PFSK-1 (cell line): ENCODE data around the gene HECTD4.

Source experiments
- POLR2AphosphoS5 ChIP-seq: IDR thresholded peaks from 2 replicates; pipeline ENCODE4 v1.6.1; 2012; ENCODE audit warnings: low read depth, mild to moderate bottlenecking, control low read depth, low read length, moderate library complexity
- TF ChIP-seq, protein P1 (sequence below), 2 experiments: IDR thresholded peaks; 2 replicates each; pipeline versions ENCODE4 v1.6.1 to v1.8.0; 2011 to 2012; ENCODE audit warnings: low read depth in 2 of 2, low read length in 2 of 2, control low read depth in 1 of 2, inconsistent platforms in 1 of 2, mild to moderate bottlenecking in 1 of 2, moderate library complexity in 1 of 2; ENCODE audit not compliant: insufficient read depth in 1 of 2

DNA sequence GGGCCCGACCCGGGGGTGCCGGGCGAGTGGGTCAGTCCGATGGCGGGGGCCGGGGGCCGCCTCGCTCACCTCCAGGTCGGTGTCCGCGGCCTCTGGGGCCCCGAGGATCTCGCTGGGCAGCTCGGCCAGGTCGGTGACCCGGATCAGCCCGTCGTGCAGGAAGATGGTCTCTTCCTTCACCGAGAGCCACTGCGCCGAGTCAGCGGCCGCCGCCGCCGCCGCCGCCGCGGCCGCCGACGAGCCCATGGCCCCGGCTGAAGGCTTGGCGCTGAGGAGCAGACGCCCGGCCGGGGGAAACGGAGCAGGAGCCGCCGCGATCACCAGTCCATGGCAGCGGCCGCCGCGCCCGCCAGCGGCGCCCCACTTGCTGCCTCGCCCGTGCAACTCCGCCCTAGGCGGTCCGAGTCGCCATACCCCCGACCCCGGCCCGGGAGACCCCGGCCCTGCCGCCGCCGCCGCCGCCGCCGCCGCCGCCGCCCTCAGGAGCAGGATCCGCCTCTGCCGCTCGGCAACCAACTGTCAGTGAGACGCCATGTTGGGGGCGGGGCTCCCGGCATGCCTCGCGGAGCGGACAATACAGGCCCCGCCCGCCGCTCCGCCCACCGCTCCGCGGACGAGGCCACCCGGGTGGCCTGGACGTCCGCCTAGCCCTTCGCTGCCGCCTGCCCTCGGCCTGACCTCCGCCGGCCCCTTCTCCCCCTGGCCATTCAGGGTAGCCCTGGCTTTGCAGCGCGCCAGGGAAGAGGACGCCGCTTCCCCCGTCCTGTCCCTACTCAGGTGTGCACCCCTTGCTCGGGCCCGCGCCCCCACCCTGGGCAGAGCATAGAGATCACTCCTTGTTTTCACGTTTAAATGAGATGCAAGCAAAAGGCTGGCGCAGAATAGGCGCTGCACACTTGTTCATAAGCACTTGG, at the start of gene HECTD4:
- TF ChIP-seq POLR2AphosphoS5: peak; percentile 79; the same call in 1 of the 2 replicates
- TF ChIP-seq, protein P1, sequence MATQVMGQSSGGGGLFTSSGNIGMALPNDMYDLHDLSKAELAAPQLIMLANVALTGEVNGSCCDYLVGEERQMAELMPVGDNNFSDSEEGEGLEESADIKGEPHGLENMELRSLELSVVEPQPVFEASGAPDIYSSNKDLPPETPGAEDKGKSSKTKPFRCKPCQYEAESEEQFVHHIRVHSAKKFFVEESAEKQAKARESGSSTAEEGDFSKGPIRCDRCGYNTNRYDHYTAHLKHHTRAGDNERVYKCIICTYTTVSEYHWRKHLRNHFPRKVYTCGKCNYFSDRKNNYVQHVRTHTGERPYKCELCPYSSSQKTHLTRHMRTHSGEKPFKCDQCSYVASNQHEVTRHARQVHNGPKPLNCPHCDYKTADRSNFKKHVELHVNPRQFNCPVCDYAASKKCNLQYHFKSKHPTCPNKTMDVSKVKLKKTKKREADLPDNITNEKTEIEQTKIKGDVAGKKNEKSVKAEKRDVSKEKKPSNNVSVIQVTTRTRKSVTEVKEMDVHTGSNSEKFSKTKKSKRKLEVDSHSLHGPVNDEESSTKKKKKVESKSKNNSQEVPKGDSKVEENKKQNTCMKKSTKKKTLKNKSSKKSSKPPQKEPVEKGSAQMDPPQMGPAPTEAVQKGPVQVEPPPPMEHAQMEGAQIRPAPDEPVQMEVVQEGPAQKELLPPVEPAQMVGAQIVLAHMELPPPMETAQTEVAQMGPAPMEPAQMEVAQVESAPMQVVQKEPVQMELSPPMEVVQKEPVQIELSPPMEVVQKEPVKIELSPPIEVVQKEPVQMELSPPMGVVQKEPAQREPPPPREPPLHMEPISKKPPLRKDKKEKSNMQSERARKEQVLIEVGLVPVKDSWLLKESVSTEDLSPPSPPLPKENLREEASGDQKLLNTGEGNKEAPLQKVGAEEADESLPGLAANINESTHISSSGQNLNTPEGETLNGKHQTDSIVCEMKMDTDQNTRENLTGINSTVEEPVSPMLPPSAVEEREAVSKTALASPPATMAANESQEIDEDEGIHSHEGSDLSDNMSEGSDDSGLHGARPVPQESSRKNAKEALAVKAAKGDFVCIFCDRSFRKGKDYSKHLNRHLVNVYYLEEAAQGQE (IDR thresholded peaks at IDR 0.05; ENCODE audit: insufficient read depth in 1 of 2, low read depth in 2 of 2, low read length in 2 of 2): no peak
